HEK293 (cell line): ENCODE results near the gene APOBEC3C.

Experiments
- CTCF ChIA-PET: fragments of 350-600 bp; formaldehyde crosslinking; extraction: SDS; loops from one replicate; lab custom pipeline; 2021; ENCODE audit warnings: antibody characterized with exemption; lab: Yijun Ruan, JAX
- POLR2A ChIA-PET: fragments of 300-600 bp; formaldehyde crosslinking; extraction: SDS; loops from one replicate; lab custom pipeline; 2020; ENCODE audit warnings: antibody characterized with exemption, inconsistent platforms; lab: Yijun Ruan, JAX
- H3K27ac ChIP-seq: fragments of 200-500 bp; sonication (Bioruptor generic); 2 replicates; pipeline ENCODE4 v1.5.1; 2014; ENCODE audit warnings: low read depth, low read length, control low read depth, inconsistent platforms; ENCODE audit errors: extremely low read depth
- H3K36me3 ChIP-seq, 2 experiments: fragments of 200-500 bp in 1 of 2; sonication (Bioruptor generic) in 1 of 2; 1 replicate in 1 of 2; 2 replicates in 1 of 2; pipeline ENCODE4 v1.5.1; 2014 to 2017; ENCODE audit warnings: inconsistent platforms in 2 of 2, low read length in 2 of 2; ENCODE audit not compliant: control insufficient read depth in 2 of 2, insufficient read depth in 1 of 2
- H3K4me1 ChIP-seq: fragments of 200-500 bp; sonication (Bioruptor generic); 2 replicates; pipeline ENCODE4 v1.5.1; 2014; ENCODE audit warnings: mild to moderate bottlenecking, low read length, inconsistent platforms; ENCODE audit not compliant: control insufficient read depth, insufficient read depth
- H3K4me3 ChIP-seq: 2 replicates; pipeline ENCODE4 v1.5.1; 2011; ENCODE audit warnings: low read depth, mild to moderate bottlenecking, control low read depth, low read length, moderate library complexity
- H3K9me3 ChIP-seq: fragments of 200-500 bp; sonication (Bioruptor generic); 2 replicates; pipeline ENCODE4 v1.5.1; 2014; ENCODE audit warnings: low read depth, low read length, inconsistent platforms; ENCODE audit not compliant: control insufficient read depth, insufficient read depth
- SP3 ChIP-seq: fragments of 450-650 bp; formaldehyde crosslinking; IDR thresholded peaks from 2 replicates; pipeline ENCODE4 v1.5.1; 2016; ENCODE audit warnings: missing biosample characterization, missing genetic modification characterization
- SP7 ChIP-seq: fragments of 450-650 bp; formaldehyde crosslinking; IDR thresholded peaks from 2 replicates; pipeline ENCODE4 v1.5.1; 2016; ENCODE audit warnings: missing biosample characterization, missing genetic modification characterization
- TRIM28 ChIP-seq: IDR thresholded peaks from 2 replicates; pipeline ENCODE4 v1.6.1; 2011; ENCODE audit warnings: low read length, control low read depth, borderline replicate concordance
- ZBTB7A ChIP-seq: fragments of 450-650 bp; formaldehyde crosslinking; IDR thresholded peaks from 2 replicates; pipeline ENCODE4 v1.5.1; 2016; ENCODE audit warnings: low read depth, missing biosample characterization, missing genetic modification characterization
- ZFHX2 ChIP-seq: fragments of 450-650 bp; formaldehyde crosslinking; conservative IDR thresholded peaks from 2 replicates; pipeline ENCODE4 v1.5.1; 2016; ENCODE audit warnings: missing biosample characterization, missing genetic modification characterization
- ZNF132 ChIP-seq: fragments of 450-650 bp; formaldehyde crosslinking; IDR thresholded peaks from 2 replicates; pipeline ENCODE4 v1.5.1; 2017; ENCODE audit warnings: missing biosample characterization, missing genetic modification characterization, borderline replicate concordance
- ZNF549 ChIP-seq: fragments of 450-650 bp; IDR thresholded peaks from 2 replicates; pipeline ENCODE4 v1.5.1; 2018; ENCODE audit warnings: missing biosample characterization, missing genetic modification characterization, mild to moderate bottlenecking, inconsistent platforms, moderate library complexity
- ZNF629 ChIP-seq: fragments of 450-650 bp; formaldehyde crosslinking; IDR thresholded peaks from 2 replicates; pipeline ENCODE4 v1.5.1; 2017; ENCODE audit warnings: missing biosample characterization, missing genetic modification characterization
- ZNF658 ChIP-seq: fragments of 450-650 bp; formaldehyde crosslinking; IDR thresholded peaks from 2 replicates; pipeline ENCODE4; 2016; ENCODE audit warnings: missing biosample characterization, missing genetic modification characterization
- ZNF785 ChIP-seq: fragments of 450-650 bp; formaldehyde crosslinking; IDR thresholded peaks from 2 replicates; pipeline ENCODE4 v1.5.1; 2016; ENCODE audit warnings: missing biosample characterization, missing genetic modification characterization
- ZNF830 ChIP-seq: fragments of 450-650 bp; IDR thresholded peaks from 2 replicates; pipeline ENCODE4 v1.5.0; 2018; ENCODE audit warnings: missing biosample characterization, missing genetic modification characterization, low read depth, mild to moderate bottlenecking, moderate library complexity
- ZSCAN30 ChIP-seq: fragments of 450-650 bp; IDR thresholded peaks from 2 replicates; pipeline ENCODE4 v1.5.1; 2018; ENCODE audit warnings: missing biosample characterization, mild to moderate bottlenecking, missing genetic modification characterization, moderate library complexity
- ZXDB ChIP-seq: fragments of 450-650 bp; formaldehyde crosslinking; IDR thresholded peaks from 2 replicates; pipeline ENCODE4 v1.5.1; 2016; ENCODE audit warnings: missing biosample characterization, missing genetic modification characterization
- TF ChIP-seq, protein P1 (sequence below): fragments of 450-650 bp; formaldehyde crosslinking; IDR thresholded peaks from 2 replicates; pipeline ENCODE4 v1.5.1; 2016; ENCODE audit warnings: missing biosample characterization, missing genetic modification characterization
- TF ChIP-seq, protein P2 (sequence below): fragments of 450-650 bp; formaldehyde crosslinking; conservative IDR thresholded peaks from 2 replicates; pipeline ENCODE4 v1.5.1; 2016; ENCODE audit warnings: low read depth, missing biosample characterization, missing genetic modification characterization
- TF ChIP-seq, protein P3 (sequence below): fragments of 450-650 bp; formaldehyde crosslinking; IDR thresholded peaks from 2 replicates; pipeline ENCODE4 v1.5.1; 2017; ENCODE audit warnings: missing biosample characterization, missing genetic modification characterization
- TF ChIP-seq, protein P4 (sequence below): fragments of 450-650 bp; formaldehyde crosslinking; IDR thresholded peaks from 2 replicates; pipeline ENCODE4 v1.5.1; 2016; ENCODE audit warnings: missing biosample characterization, missing genetic modification characterization

APOBEC3C gene

DNA sequence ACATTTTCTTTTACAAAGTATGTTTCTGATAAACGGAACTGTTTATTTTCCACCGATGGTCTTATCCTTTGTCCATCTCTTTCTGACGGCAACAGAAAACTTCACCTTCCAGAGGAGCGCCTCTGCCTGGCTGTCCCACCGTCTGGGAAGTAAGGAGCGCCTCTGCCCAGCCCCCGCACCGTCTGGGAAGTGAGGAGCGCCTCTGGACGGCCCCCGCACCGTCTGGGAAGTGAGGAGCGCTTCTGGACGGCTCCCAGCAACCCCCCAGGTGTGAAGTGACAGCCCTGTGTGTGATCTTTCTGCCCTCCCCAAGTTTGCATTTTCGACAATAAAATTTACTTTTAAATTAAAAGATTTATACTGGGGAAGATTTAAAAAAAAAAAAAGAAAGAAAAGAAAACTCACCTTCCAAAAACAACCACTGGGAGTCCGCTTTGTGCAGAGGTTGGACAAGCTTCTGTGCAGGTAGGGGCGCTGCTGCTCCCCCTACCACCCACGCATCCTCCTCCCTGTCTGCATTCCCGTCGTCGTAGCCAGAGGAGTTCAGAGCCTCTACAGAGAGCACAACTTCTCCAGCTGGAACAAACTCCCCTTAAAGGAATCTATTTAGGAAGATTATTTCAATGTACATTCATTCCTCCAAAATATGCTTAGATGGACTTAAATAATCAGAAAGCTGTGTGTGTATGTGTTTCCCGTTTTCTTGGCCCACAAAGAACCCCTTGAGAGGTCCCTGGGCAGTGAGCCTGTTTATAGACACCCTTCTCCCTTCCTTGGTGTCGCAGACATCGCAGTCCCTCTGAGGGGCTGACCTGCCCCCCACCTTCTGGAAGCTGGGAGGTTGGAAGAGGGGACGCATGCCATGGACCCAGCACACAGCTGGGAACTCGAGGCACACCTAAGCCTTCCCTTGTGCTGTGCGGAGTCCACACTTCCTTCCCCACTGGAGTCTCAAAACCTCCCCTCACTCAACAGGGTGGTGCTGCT is 32.8 kb upstream of the APOBEC3C start (continued):
- TF ChIP-seq, protein P1, sequence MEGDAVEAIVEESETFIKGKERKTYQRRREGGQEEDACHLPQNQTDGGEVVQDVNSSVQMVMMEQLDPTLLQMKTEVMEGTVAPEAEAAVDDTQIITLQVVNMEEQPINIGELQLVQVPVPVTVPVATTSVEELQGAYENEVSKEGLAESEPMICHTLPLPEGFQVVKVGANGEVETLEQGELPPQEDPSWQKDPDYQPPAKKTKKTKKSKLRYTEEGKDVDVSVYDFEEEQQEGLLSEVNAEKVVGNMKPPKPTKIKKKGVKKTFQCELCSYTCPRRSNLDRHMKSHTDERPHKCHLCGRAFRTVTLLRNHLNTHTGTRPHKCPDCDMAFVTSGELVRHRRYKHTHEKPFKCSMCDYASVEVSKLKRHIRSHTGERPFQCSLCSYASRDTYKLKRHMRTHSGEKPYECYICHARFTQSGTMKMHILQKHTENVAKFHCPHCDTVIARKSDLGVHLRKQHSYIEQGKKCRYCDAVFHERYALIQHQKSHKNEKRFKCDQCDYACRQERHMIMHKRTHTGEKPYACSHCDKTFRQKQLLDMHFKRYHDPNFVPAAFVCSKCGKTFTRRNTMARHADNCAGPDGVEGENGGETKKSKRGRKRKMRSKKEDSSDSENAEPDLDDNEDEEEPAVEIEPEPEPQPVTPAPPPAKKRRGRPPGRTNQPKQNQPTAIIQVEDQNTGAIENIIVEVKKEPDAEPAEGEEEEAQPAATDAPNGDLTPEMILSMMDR (tag by site-specific recombination), result peak; percentile 82
- no peak for TF ChIP-seq ZNF549 (tag by site-specific recombination)
- TF ChIP-seq ZNF830 (tag by site-specific recombination), result no peak
- TF ChIP-seq, all 188 proteins: peak for 6

DNA sequence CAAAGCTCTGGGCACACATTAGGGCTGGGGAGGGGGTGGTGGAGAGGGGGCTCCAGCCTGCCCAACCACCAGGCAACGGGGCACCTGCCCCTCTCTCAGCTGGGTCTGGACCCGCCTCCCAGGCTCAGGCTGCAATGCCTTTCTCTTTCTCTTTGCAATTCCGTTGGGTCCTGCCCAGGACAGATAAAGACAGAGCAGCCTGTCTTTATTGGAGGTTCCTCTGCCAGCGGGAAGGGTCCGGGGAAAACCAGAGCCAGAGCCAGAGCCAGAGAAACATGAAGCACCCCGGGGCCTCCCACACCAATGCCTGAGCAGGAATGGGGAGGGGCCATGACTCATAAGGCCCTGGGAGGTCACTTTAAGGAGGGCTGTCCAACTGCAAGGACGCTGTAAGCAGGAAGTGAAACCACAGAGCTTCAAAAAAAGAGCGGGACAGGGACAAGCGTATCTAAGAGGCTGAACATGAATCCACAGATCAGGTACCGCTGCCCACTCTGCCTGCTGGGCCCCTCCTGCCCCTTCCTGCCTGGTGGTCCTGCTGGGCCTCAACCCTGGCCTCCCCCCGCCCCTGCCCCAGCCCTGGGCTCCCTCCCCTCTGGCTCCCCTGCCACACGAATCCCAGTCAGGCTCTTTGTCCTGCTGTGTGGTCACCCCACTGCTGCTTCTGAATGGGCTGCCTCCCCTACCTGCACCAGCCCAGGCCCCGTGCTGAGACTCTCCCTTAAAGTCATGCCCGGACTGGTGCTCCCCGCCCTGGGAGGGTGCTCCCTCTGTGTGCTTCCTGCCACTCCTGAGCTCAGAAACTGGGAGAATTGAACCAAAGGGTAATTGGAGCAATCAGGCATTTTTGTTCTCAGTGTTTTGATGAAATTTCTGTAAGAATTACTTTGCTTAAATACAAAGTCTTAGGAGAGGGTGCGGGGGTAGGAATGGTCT is 31.8 kb upstream of the APOBEC3C start, which contains the start of gene APOBEC3B:
Gene APOBEC3B, plus strand, starts transcription at position 356 of the 936 bp plus-strand sequence. Its CDS starts 107 bp downstream, at position 463.
- no peaks in the 10 kb centered on the region for H3K36me3 ChIP-seq
- H3K4me3 ChIP-seq, result peak within 1 kb of the TSS; percentile 13
- ChIA-PET CTCF (interaction anchor here (0.7 to 4.1 kb wide), 8 partner anchors 20 to 329 kb away, joined by 3 to 26 read pairs (median 4); no protein-coding TSS in a partner anchor), POLR2A (interaction anchor here (0.6 to 1.9 kb wide), 6 partner anchors 11 to 118 kb away, joined by 3 to 7 read pairs (median 4); partner anchors contain the start of gene CBX6)
- peak within 1 kb of the TSS; percentile 39; the same call in 1 of the 2 replicates for H3K27ac ChIP-seq
- peaks cover 2% of the 10 kb centered on the region; the same call in 1 of the 2 replicates for H3K4me1 ChIP-seq
- H3K9me3 ChIP-seq, result no peaks in the 10 kb centered on the region
- TF ChIP-seq ZXDB (tag by site-specific recombination), result peak; percentile 63; the same call in 1 of the 2 replicates
- TF ChIP-seq, protein P1 (tag by site-specific recombination), result no peak
- no peak for TF ChIP-seq ZNF658
- TF ChIP-seq, protein P2, sequence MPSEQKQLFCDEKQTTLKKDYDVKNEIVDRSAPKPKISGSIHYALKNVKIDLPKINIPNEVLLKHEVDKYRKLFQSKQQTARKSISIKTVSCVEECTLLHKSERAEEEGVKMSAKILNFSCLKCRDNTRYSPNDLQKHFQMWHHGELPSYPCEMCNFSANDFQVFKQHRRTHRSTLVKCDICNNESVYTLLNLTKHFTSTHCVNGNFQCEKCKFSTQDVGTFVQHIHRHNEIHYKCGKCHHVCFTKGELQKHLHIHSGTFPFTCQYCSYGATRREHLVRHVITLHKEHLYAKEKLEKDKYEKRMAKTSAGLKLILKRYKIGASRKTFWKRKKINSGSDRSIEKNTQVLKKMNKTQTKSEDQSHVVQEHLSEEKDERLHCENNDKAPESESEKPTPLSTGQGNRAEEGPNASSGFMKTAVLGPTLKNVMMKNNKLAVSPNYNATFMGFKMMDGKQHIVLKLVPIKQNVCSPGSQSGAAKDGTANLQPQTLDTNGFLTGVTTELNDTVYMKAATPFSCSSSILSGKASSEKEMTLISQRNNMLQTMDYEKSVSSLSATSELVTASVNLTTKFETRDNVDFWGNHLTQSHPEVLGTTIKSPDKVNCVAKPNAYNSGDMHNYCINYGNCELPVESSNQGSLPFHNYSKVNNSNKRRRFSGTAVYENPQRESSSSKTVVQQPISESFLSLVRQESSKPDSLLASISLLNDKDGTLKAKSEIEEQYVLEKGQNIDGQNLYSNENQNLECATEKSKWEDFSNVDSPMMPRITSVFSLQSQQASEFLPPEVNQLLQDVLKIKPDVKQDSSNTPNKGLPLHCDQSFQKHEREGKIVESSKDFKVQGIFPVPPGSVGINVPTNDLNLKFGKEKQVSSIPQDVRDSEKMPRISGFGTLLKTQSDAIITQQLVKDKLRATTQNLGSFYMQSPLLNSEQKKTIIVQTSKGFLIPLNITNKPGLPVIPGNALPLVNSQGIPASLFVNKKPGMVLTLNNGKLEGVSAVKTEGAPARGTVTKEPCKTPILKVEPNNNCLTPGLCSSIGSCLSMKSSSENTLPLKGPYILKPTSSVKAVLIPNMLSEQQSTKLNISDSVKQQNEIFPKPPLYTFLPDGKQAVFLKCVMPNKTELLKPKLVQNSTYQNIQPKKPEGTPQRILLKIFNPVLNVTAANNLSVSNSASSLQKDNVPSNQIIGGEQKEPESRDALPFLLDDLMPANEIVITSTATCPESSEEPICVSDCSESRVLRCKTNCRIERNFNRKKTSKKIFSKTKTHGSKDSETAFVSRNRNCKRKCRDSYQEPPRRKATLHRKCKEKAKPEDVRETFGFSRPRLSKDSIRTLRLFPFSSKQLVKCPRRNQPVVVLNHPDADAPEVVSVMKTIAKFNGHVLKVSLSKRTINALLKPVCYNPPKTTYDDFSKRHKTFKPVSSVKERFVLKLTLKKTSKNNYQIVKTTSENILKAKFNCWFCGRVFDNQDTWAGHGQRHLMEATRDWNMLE, result 0 out of 2 replicates have a peak, but pooled peaks have one; percentile 26
- TF ChIP-seq SP3, result peak; percentile 24; the same call in 1 of the 2 replicates
- TF ChIP-seq, protein P3, sequence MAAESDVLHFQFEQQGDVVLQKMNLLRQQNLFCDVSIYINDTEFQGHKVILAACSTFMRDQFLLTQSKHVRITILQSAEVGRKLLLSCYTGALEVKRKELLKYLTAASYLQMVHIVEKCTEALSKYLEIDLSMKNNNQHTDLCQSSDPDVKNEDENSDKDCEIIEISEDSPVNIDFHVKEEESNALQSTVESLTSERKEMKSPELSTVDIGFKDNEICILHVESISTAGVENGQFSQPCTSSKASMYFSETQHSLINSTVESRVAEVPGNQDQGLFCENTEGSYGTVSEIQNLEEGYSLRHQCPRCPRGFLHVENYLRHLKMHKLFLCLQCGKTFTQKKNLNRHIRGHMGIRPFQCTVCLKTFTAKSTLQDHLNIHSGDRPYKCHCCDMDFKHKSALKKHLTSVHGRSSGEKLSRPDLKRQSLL (tag by site-specific recombination), result peak; percentile 46; the same call in 1 of the 2 replicates
- TF ChIP-seq SP7 (tag by site-specific recombination), result peak; percentile 54; the same call in 1 of the 2 replicates
- TF ChIP-seq ZNF132 (tag by site-specific recombination), result no peak
- TF ChIP-seq, protein P4, sequence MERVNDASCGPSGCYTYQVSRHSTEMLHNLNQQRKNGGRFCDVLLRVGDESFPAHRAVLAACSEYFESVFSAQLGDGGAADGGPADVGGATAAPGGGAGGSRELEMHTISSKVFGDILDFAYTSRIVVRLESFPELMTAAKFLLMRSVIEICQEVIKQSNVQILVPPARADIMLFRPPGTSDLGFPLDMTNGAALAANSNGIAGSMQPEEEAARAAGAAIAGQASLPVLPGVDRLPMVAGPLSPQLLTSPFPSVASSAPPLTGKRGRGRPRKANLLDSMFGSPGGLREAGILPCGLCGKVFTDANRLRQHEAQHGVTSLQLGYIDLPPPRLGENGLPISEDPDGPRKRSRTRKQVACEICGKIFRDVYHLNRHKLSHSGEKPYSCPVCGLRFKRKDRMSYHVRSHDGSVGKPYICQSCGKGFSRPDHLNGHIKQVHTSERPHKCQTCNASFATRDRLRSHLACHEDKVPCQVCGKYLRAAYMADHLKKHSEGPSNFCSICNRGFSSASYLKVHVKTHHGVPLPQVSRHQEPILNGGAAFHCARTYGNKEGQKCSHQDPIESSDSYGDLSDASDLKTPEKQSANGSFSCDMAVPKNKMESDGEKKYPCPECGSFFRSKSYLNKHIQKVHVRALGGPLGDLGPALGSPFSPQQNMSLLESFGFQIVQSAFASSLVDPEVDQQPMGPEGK, result peak; percentile 69; the same call in 1 of the 2 replicates
- peak; percentile 63; the same call in 1 of the 2 replicates for TF ChIP-seq TRIM28
- 0 out of 2 replicates have a peak, but pooled peaks have one; percentile 15 for TF ChIP-seq ZNF629
- no peak for TF ChIP-seq ZSCAN30 (tag by site-specific recombination)
- peak; percentile 17; the same call in 1 of the 2 replicates for TF ChIP-seq ZFHX2 (tag by site-specific recombination)
- TF ChIP-seq ZNF785 (tag by site-specific recombination), result no peak
- TF ChIP-seq ZBTB7A (tag by site-specific recombination), result no peak
